ENCODE measurements around the gene LEF1. TPM values are rescaled to one million over a fixed set of nuclear protein-coding genes. Genes with fewer than 3 reads are reported as not detected.

Gene LEF1
- total RNA-seq, 4 donors from 2014 or later: 0.42 to 3.6 (median 1.9) TPM

DNA sequence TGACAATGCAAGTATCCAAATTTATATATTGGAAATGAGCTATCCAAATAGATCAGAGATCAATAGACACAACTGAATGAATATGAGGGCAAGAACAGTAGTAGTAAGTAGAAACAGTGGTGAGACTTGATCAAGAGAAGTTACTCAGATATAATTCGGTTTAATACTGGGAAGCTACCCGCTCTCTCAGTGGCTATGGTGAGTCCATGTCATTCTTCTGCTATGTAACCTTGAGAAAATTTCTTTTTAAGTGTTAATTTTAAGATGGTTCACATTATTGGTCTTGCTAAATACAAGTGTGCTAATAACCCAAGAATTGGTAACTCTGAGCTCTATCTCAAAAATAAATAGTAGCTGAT, 53.6 kb downstream of the LEF1 start:
- no peak overlapping the region for H3K4me3 ChIP-seq
- no peaks in the 10 kb centered on the region for H3K27me3 ChIP-seq
- DNase-seq (ENCODE audit: extremely low spot score): no peak
- no peaks in the 10 kb centered on the region for H3K36me3 ChIP-seq
- intact Hi-C loops (cut with DNase I): no loop called here
- no peak overlapping the region for H3K27ac ChIP-seq (replicated peaks in 1 of 4)
- TF ChIP-seq POLR2A (IDR thresholded peaks at IDR 0.05; ENCODE audit: low read depth) (no peak), POLR2AphosphoS5 (IDR thresholded peaks at IDR 0.05) (no peak), EP300 (IDR thresholded peaks at IDR 0.05) (no peak)
- TF ChIP-seq, protein P1, sequence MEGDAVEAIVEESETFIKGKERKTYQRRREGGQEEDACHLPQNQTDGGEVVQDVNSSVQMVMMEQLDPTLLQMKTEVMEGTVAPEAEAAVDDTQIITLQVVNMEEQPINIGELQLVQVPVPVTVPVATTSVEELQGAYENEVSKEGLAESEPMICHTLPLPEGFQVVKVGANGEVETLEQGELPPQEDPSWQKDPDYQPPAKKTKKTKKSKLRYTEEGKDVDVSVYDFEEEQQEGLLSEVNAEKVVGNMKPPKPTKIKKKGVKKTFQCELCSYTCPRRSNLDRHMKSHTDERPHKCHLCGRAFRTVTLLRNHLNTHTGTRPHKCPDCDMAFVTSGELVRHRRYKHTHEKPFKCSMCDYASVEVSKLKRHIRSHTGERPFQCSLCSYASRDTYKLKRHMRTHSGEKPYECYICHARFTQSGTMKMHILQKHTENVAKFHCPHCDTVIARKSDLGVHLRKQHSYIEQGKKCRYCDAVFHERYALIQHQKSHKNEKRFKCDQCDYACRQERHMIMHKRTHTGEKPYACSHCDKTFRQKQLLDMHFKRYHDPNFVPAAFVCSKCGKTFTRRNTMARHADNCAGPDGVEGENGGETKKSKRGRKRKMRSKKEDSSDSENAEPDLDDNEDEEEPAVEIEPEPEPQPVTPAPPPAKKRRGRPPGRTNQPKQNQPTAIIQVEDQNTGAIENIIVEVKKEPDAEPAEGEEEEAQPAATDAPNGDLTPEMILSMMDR (IDR thresholded peaks at IDR 0.05): no peak
- no peaks in the 10 kb centered on the region for H3K9me3 ChIP-seq
- 98% methylated on average over 2 of the region's 2 CpGs for WGBS
- no peaks in the 10 kb centered on the region for H3K4me1 ChIP-seq

DNA sequence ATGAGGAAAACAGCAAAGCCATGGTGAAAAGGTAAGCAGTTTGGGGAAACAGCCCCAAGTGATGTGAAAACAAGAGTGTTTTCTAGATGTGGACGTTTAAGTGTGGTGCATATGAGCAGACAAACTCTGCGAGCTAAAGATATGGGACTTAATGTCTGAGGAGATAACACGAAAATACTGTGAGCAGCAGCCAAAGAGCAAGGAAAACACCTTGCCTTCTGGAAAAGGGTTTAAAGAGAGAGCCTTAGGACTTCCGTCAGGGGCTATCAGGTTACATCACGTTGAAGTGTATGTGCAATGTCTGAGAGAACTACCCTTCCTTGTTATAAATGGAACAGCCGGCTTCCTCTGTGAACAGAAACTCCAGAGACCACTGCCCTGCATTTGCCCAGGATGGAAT, 54.2 kb downstream of the LEF1 start:
- no peaks in the 10 kb centered on the region for H3K9me3 ChIP-seq
- no peak for DNase-seq (ENCODE audit: extremely low spot score)
- WGBS: 85% methylated on average over 6 of the region's 6 CpGs
- H3K36me3 ChIP-seq: no peaks in the 10 kb centered on the region
- no peak overlapping the region for H3K27ac ChIP-seq (replicated peaks in 1 of 4)
- no peaks in the 10 kb centered on the region for H3K4me1 ChIP-seq
- intact Hi-C loops (cut with DNase I): no loop called here
- H3K4me3 ChIP-seq: no peak overlapping the region
- H3K27me3 ChIP-seq: no peaks in the 10 kb centered on the region
- TF ChIP-seq, protein P1 (IDR thresholded peaks at IDR 0.05): no peak
- TF ChIP-seq POLR2A (IDR thresholded peaks at IDR 0.05; ENCODE audit: low read depth) (no peak), EP300 (IDR thresholded peaks at IDR 0.05) (no peak), POLR2AphosphoS5 (IDR thresholded peaks at IDR 0.05) (no peak)

DNA sequence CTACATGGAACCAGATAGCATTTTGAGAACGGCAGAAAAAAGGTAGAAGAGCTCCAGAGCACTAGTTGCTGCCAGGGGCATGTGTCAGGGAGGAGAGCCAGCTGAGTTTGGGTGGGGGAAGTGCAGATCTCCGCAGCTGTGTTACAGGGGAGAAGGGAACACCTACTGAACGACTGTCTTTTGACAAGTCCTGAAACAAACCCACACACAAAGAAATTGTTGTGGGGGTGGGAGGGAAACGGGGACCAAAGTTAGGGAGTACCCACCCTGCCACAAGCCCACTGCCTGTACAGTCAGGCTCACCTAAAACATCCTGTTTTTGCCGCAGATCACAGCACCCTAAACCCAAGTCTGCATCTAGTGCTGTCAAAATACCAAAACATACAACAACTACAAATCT, 55.5 kb downstream of the LEF1 start:
- Histone ChIP-seq H3K27ac (replicated peaks in 1 of 4) (no peak overlapping the region), H3K4me1 (no peaks in the 10 kb centered on the region), H3K27me3 (no peaks in the 10 kb centered on the region), H3K4me3 (no peak overlapping the region), H3K9me3 (no peaks in the 10 kb centered on the region), H3K36me3 (no peaks in the 10 kb centered on the region)
- DNase-seq (ENCODE audit: extremely low spot score): no peak
- TF ChIP-seq POLR2AphosphoS5 (IDR thresholded peaks at IDR 0.05) (no peak), POLR2A (IDR thresholded peaks at IDR 0.05; ENCODE audit: low read depth) (no peak)
- TF ChIP-seq, protein P1 (IDR thresholded peaks at IDR 0.05): no peak
- intact Hi-C loops (cut with DNase I): no loop called here
- WGBS: 31% methylated on average over 5 of the region's 5 CpGs

DNA sequence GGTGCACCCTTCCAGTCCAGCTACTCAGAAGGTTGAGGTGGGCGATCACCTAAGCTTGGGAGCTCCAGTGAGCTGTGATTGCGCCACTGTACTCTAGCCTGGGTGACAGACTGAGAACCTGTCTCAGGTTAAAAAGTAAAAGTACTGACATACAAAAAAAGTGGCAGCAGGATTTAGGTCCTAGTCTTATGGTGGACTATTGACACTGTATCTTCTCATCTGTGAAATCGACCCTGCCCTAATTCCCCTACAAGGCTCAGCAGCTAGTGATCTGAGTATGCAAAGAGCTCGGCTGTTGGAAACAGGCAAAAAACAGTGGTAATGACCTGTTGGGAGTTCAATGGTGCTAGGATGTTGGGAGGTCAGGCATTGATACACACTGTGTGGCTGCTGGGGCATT, 57.0 kb downstream of the LEF1 start:
- no peak overlapping the region for H3K27ac ChIP-seq (replicated peaks in 1 of 4)
- H3K4me1 ChIP-seq: no peaks in the 10 kb centered on the region
- no peak for TF ChIP-seq EP300 (IDR thresholded peaks at IDR 0.05)
- TF ChIP-seq POLR2A (IDR thresholded peaks at IDR 0.05; ENCODE audit: low read depth): no peak
- no peak for TF ChIP-seq POLR2AphosphoS5 (IDR thresholded peaks at IDR 0.05)
- TF ChIP-seq, protein P1 (IDR thresholded peaks at IDR 0.05): no peak
- intact Hi-C loops (cut with DNase I): no loop called here
- WGBS: 91% methylated on average over 4 of the region's 4 CpGs
- no peak overlapping the region for H3K4me3 ChIP-seq
- H3K27me3 ChIP-seq: no peaks in the 10 kb centered on the region
- no peaks in the 10 kb centered on the region for H3K36me3 ChIP-seq
- DNase-seq (ENCODE audit: extremely low spot score): peak; percentile 75
- H3K9me3 ChIP-seq: no peaks in the 10 kb centered on the region

DNA sequence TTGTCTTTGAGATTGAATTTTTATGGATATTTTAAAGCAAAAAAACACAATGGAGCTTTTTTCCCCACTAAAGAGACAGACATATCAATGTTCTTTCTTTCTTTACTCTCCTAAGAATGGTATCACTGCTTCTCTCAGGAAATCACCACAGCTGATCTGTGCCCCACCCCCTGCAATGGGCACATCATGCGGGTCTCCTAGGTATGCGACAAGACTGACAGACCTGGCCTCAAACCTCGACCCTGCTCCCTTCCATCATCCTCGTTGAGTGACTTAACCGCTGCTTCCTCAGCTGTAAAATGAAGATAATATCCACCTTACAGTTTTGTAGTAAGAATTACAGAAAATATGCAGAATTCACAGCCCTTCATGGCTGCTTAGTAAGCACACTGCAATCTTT, 58.3 kb downstream of the LEF1 start:
- peak; percentile 45 for DNase-seq (ENCODE audit: extremely low spot score)
- H3K27me3 ChIP-seq: no peaks in the 10 kb centered on the region
- WGBS: 86% methylated on average over 5 of the region's 5 CpGs

More for the DNA sequence above, 58.3 kb downstream of the LEF1 start:
- no peak overlapping the region for H3K27ac ChIP-seq (replicated peaks in 1 of 4)
- H3K4me3 ChIP-seq: no peak overlapping the region
- TF ChIP-seq POLR2AphosphoS5 (IDR thresholded peaks at IDR 0.05) (no peak), EP300 (IDR thresholded peaks at IDR 0.05) (no peak), POLR2A (IDR thresholded peaks at IDR 0.05; ENCODE audit: low read depth) (no peak)
- TF ChIP-seq, protein P1 (IDR thresholded peaks at IDR 0.05): no peak
- intact Hi-C loops (cut with DNase I): no loop called here
- H3K4me1 ChIP-seq: no peaks in the 10 kb centered on the region
- H3K36me3 ChIP-seq: no peaks in the 10 kb centered on the region
- no peaks in the 10 kb centered on the region for H3K9me3 ChIP-seq

Data from esophagus muscularis mucosa (tissue), 4 donors.